ENCODE measurements around the gene FFAR3.

The FFAR3 gene

DNA sequence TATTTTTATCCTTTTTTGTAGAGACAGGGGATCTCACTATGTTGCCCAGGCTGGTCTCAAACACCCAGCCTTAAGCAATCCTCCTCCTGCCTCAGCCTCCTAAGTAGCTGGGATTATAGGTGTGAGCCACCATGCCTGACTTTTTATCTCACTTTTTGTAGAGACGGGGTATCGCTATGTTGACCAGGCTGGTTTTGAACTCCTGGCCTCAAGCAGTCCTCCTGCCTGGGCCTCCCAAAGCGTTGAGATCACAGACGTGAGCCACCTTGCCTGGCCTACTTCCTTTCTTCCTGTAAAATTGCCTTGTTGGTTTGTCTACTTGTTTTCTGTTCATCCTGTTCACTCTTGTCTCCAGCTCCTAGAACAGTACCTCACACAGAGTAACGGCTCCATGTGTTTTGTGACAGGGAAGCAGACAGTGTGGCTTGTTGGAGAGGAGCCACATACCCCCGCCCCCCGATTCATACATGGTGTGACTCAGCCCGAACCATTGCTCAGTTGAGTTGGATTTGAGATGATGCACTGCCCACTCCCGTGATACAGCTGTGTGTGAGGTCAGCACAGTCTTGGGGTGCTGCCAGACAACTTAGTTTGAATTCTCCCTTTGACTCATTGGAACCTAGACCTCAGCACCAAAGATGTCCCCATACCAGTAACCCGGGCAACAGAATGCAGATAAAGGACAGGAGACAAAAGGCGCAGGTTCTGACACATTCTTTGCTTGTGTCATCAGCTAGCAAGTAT lies 46.8 kb downstream of the FFAR3 start:
- Mint-ChIP-seq H3K4me3 (no peak overlapping the region), H3K4me1 (no peaks in the 10 kb centered on the region), H3K9me3 (no peaks in the 10 kb centered on the region), H3K27ac (peak overlapping the region; percentile 1), H3K36me3 (ENCODE audit: low read depth) (no peaks in the 10 kb centered on the region), H3K27me3 (ENCODE audit: low read depth, poor library complexity) (peaks cover 38% of the 10 kb centered on the region)
- TF ChIP-seq, protein P1, sequence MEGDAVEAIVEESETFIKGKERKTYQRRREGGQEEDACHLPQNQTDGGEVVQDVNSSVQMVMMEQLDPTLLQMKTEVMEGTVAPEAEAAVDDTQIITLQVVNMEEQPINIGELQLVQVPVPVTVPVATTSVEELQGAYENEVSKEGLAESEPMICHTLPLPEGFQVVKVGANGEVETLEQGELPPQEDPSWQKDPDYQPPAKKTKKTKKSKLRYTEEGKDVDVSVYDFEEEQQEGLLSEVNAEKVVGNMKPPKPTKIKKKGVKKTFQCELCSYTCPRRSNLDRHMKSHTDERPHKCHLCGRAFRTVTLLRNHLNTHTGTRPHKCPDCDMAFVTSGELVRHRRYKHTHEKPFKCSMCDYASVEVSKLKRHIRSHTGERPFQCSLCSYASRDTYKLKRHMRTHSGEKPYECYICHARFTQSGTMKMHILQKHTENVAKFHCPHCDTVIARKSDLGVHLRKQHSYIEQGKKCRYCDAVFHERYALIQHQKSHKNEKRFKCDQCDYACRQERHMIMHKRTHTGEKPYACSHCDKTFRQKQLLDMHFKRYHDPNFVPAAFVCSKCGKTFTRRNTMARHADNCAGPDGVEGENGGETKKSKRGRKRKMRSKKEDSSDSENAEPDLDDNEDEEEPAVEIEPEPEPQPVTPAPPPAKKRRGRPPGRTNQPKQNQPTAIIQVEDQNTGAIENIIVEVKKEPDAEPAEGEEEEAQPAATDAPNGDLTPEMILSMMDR (IDR thresholded peaks at IDR 0.05), result no peak
- DNase-seq, result no peak

- TF ChIP-seq, protein P1 (IDR thresholded peaks at IDR 0.05), result no peak
- Mint-ChIP-seq H3K4me1 (no peaks in the 10 kb centered on the region), H3K36me3 (ENCODE audit: low read depth) (no peaks in the 10 kb centered on the region), H3K9me3 (no peaks in the 10 kb centered on the region), H3K4me3 (no peak overlapping the region), H3K27ac (no peak overlapping the region), H3K27me3 (ENCODE audit: low read depth, poor library complexity) (peaks cover 40% of the 10 kb centered on the region)
- no peak for DNase-seq
Measured at GRCh38 chr19:35407619-35408018, 49.4 kb downstream of the FFAR3 start.

DNA sequence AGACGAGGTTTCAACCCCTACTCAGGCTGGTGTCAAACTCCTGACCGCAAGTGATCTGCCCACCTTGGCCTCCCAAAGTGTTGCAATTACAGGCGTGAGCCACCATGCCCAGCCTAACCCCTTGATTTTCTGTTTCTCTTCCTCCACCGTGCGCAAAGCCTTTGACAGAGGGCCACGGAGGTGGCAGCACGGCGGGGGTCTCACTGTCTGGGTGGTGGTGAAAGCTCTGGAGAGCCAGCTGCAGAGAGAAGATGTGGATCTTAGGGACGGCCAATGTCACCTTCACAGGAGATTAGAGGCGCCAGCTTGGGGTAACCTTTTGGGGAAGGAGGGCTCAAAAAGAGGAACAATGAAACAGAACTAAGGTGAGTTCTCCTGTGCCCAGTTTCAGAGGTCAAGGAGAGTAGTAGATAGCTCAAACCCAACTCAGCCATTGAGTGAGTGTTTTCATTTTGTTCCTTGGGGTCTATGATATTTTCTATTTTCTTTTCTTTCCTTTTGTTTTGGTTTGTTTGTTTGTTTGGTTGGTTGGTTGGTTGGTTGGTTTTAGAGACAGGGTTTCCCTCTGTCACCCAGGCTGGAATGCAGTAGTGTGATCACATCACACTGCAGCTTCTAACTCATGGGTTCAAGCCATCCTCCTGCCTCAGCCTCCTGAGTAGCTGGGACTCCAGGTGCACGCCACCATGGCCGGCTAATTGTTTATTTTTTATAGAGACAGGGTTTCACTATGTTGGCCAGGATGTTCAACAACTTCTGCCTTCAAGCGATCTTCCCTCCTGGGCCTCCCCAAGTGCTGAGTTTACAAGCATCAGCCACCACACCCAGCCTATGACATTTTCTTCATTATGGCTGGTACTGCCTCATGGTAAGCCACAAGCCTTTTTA lies 50.3 kb downstream of the FFAR3 start:
- Mint-ChIP-seq H3K27me3 (ENCODE audit: low read depth, poor library complexity) (peaks cover 48% of the 10 kb centered on the region), H3K9me3 (no peaks in the 10 kb centered on the region), H3K36me3 (ENCODE audit: low read depth) (no peaks in the 10 kb centered on the region), H3K4me1 (no peaks in the 10 kb centered on the region), H3K27ac (no peak overlapping the region), H3K4me3 (no peak overlapping the region)
- TF ChIP-seq, protein P1 (IDR thresholded peaks at IDR 0.05), result no peak
- no peak for DNase-seq

DNA sequence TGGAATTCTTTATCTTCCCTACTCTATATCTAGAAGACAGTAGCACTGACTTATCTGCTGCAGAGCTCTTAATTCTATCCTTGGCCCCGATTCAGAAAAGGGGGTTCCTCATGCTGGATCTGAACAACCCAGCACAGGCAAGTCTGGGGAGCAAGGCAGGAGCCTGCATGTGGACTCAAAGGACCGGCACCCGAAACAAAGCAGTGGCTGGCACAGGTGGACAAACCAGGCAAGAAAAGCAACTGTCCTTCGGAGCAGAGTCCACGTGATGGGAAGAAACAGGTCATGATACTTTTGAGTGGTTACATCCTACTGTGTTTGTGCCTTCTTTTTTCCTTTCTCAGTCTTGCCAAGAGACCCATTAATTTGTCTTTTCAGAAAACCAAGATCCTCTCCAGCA lies 50.9 kb downstream of the FFAR3 start:
- H3K27ac Mint-ChIP-seq, result no peak overlapping the region
- no peaks in the 10 kb centered on the region for H3K4me1 Mint-ChIP-seq
- DNase-seq, result no peak
- TF ChIP-seq, protein P1 (IDR thresholded peaks at IDR 0.05), result no peak
- no peaks in the 10 kb centered on the region for H3K36me3 Mint-ChIP-seq (ENCODE audit: low read depth)
- H3K4me3 Mint-ChIP-seq, result no peak overlapping the region
- peaks cover 54% of the 10 kb centered on the region for H3K27me3 Mint-ChIP-seq (ENCODE audit: low read depth, poor library complexity)
- no peaks in the 10 kb centered on the region for H3K9me3 Mint-ChIP-seq

Measured in nephron progenitor cell (in vitro differentiated cells).